C1 segment of cervical spinal cord (tissue), 14 donors: Measurements from ENCODE around the gene CLDN20.
A peak's percentile ranks its signal among the peaks of the same experiment; 100 is the strongest.
"Not testable (repeated sequence)": the region's sequence is repeated elsewhere in the genome, so short reads cannot be mapped to it uniquely, and the experiment has no call there.

Experiments used
- DNase-seq, 14 donors: peaks; one replicate each; lab custom pipeline; 2025; lab: John Stamatoyannopoulos, UW

The CLDN20 gene

DNA sequence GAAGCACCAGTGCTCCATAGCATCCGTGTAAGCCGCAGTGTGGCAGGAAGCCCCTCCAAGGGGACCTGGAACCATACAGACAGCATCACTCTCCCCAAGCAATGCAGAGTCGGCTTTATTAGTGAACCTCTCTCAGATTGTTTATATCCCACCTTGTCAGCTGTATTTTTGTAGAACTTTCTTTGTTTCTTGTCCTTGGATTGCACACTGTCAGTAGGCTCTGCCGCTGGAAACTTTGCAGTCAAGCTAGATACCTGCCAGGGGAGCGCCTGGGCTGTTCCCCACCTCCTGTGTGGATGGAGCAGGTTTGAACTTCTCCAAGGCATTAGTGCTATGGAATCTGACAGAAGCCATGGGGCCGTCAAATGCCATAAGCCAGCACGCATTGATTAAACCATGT, 18.6 kb upstream of the CLDN20 start:
- DNase-seq: no peak

DNA sequence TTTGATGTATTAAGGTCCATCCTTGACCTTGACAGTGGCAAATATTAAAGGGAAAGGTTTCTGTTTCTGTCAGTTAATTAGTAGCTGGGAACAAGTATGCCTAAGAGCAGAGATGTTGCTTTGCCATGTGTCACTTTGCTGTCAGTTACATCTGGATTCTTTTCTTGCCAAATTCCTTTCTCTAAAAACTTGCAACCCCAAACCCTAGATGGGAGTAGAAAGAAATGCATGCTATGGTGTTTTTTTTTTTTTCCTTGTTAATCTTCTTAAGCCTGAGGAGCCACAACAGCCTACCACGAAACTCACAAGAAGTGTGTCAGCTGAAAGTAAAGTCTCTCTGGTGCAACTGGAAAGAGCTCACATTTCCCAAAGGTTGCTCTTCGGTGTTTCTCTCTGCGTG, 18.0 kb upstream of the CLDN20 start:
- no peak for DNase-seq

DNA sequence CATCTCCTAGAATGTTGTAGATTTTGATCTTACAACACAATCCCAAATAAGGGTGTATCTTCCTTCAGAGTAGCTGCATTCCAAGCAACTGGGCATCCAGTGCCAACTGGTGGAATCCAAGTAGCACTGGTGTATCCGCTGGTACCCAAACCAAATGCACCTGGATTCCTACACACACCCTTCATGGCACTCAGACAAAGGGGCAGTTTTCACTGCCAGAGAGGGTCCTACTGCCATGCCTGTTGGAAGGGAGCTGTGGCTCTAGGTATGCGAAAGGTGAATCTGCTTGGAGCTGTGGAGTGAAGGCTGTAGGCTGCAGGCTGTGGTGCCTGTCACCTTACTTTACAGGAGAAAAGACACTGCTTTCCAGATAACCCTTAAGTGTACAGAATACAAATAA, 17.0 kb upstream of the CLDN20 start:
- DNase-seq: no peak

DNA sequence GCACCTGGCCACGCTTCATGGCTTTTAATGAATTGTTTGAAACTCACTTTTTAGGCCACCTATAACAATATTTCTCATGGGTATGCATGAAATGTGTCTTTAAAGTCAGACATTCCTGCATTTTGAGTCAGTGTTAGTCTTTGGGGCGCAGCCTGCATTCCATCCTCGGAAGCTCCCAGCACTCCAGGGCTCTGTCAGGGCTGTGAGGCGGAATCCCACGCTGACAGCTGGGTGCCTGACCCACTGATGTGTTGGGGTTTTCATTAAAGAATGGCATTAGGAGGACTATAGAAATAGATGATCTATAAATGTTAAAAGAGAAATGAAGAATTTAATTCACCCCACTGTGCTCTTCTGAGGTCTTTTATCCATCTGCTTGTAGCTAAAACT, 16.2 kb upstream of the CLDN20 start:
- DNase-seq: no peak

DNA sequence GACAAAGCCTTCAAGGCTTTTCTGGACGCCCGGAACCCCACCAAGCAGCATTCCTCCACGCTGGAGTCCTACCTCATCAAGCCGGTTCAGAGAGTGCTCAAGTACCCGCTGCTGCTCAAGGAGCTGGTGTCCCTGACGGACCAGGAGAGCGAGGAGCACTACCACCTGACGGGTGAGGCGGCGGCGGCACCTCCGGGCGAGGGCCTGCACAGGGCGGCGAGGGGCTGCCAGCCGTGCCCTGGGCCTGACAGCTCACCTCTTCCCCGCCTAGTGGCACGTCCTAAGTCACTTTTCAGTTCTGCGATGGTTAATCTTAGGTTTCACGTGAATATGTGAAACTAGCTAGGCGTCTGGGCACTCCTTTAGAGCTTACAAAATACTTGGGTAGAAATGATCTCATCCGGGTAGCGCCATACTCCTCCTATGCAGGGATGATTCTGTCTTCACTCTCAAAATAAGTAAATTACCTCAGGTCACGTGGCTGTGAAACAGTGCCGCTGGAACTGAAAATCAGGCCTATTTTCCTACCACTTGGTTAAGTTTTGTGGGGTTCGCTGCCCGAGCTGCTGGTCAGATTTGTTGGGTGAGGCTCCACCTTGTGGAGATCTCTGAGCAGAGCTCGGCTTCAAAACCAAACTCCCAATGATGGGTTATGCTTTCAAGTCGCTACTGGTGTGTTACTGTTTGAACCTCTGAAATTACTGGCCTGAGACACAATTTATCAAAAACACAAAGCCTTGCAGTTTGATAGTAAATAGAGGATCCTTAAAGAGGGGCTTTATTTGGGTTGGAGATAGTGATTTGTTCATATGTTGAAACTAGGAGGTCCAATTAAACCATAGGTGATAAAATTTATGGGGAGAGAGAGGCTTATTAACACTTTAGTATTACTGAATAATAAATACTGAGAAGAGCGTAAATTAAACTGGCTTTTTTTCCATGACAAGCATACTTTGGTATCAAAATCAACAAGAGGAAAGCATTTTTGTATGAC, 15.5 kb upstream of the CLDN20 start:
- peak in 9 of 14 donors; percentile 2 to 40 (median 19) for DNase-seq

DNA sequence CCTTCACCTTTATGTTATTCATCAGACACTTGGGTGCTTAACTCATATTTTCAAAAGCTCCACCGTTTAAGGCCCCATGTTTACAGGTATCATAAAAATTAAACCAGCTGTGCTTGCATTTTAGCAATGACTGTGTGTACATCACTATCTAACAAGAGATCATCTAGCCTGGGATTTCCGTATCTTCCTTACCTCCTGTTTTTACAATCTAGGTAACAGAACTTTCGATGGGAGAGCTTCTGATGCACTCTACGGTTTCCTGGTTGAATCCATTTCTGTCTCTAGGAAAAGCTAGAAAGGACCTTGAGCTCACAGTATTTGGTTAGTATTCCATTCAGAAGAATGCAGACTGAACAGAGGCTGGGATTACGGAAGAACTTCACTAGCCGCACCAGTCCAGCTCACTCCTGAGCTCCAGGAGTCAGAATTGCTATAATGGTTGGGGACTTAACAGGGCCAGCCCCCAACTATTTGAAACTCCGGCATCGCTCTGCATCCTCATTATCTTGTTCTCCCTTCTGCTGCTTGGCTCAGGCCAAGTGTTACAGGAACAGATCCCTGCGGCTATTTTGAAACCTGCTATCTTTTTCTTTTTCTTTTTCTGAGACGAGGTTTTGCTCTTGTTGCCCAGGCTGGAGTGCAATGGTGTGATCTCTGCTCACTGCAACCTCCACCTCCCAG, 13.0 kb upstream of the CLDN20 start:
- no peak for DNase-seq

DNA sequence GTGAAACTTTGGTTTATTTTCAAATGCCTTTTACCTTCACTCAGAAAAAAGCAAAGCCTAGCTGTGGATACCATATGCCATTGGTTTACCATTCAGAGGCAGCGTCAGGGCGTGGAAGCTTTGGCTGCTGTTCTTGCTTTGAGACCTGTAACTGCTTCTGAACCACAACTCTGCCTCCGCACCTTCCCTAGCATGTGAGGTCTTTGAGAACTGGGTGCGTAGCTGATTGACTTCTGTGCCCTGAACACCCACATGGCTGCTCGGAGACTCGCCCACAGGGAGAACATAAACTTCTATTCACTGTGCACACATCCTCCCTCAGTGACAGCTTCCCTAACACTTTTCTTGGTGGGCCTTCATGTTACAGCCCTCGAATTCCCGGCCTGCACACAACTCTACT, 11.2 kb upstream of the CLDN20 start:
- DNase-seq: no peak

DNA sequence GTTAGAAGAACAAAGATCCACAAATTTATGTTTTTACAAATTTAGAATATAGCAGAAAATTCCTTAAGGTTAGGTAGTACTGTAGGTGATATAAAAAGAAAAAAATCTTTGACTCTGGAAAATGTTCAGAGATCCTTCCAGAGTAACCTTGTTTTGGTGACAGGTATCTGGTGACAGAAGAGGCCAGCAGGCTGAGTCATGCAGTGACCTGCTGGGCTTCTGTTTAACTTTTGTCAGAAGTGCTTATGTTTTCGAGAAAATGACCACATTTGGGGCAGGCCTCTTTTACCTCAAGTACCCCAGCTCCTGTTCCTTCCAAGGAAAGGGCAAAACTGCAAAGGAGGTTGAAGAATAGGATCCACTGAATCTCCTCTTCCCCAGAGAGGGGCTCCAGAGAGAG, 10.5 kb upstream of the CLDN20 start:
- no peak for DNase-seq

DNA sequence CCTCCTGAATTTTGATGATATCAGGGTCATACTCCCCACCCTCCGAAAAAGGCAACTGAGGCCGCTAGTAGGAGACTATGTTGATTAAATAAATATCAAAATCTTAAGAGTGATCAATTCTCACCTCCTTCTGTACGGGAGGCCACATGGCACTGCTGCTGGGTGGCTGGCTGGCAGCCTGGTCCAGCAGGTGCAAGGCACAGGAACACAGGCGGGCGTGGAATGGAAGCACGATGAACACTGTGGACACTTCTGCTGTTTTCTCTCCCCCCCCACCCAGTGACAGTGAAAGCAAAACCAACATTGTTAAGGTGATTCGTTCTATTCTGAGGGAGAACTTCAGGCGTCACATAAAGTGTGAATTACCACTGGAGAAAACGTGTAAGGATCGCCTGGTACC, 9.7 kb upstream of the CLDN20 start:
- DNase-seq: no peak

DNA sequence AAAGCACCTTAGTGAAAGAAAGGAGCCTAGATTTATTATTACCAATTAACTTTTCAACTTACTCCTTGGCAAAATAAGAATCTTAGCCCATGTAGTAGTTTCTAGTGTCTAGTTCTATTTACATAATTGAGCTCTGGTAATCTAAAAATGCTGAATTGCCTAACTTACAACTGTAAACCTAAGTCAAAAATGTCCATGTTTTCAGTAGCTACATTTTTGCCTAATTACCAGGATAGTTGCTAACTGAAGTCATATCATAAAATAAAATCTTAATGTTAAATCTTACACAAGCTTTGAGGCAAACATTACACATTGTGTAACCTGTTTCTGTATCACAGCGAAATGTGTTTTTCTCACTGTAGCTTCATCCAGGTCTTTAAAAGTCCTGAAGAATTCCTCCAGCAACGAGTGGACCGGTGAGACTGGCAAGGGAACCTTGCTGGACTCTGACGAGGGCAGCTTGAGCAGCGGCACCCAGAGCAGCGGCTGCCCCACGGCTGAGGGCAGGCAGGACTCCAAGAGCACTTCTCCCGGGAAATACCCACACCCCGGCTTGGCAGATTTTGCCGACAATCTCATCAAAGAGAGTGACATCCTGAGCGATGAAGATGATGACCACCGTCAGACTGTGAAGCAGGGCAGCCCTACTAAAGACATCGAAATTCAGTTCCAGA, 7.6 kb upstream of the CLDN20 start:
- no peak for DNase-seq

DNA sequence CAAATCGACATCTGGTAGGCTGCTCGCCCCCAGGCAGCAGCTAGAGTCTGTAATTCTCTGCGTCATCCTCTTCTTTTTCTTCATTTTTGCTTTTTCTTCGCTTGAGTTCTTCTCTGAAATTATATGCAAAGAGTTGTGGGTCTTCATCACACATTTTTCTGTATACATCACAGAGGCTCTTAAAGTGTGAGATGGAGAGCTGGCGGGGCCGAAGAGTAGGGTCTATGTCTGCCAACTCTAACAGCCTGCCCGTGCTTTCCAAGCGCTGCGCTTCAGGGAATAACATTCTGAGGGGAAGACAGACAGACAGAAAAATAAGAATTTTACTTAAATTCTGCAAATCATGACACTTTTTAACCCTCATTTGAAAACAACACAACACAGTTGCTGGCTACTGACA, 6.0 kb upstream of the CLDN20 start:
- no peak for DNase-seq

DNA sequence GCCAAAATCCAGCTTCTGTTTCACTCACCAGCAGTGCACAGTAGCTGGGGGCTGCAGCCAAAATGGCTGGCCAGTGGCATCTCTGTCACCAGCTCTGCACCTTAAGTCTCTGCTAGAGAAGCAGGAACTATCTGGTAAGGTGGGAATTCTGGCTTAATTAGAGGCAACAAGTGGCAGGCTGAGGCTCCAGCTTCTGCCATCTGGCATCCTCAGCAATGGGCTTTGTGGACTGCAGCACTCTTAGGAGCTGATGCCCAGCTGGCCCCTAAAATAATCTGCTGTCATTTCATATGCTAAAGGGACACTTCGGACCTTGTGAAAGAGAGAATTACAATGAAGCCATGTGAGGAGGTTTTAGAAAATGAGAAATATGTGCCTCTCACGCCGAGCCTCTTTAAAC, 4.6 kb upstream of the CLDN20 start:
- DNase-seq: peak in 4 of 14 donors; percentile 7 to 63 (median 36)

DNA sequence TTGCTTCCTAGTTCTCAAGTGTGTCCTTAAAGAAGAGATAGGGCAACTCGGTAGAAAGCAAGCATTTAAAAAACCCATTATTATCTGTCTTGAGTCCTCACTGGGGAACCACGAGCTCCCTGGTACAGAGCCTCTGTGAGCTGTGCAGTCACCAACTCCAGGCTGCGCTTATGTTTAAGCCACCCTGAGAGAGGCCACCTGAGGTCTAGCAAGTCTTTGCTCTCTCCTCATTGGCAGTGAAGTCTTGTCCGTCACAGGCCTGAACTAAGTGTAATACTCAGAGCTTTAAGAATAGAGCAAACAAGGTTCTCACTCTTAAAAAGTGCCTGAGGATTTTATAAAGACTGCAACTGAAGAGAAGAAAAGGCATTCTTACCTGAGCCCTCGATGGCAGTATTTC, 3.9 kb upstream of the CLDN20 start:
- no peak for DNase-seq

DNA sequence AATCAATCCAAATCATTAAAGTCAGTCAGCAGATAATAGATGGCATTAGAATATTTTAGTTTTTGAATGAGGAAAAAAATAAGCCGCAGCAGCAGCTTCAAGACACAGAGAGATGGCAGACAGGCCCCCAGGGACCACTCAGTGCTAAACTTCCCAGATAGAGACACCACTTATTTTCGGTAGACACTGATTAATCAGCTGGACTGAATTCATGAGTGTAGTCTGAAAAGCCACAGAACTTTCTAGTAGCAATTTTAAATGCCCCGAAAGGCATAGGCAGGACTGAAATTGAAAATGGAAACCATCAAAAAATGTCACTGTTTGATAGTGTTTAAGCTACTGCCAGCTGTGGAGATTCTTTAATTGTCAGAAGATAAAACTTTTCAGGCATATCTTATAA, 3.1 kb upstream of the CLDN20 start:
- no peak for DNase-seq

DNA sequence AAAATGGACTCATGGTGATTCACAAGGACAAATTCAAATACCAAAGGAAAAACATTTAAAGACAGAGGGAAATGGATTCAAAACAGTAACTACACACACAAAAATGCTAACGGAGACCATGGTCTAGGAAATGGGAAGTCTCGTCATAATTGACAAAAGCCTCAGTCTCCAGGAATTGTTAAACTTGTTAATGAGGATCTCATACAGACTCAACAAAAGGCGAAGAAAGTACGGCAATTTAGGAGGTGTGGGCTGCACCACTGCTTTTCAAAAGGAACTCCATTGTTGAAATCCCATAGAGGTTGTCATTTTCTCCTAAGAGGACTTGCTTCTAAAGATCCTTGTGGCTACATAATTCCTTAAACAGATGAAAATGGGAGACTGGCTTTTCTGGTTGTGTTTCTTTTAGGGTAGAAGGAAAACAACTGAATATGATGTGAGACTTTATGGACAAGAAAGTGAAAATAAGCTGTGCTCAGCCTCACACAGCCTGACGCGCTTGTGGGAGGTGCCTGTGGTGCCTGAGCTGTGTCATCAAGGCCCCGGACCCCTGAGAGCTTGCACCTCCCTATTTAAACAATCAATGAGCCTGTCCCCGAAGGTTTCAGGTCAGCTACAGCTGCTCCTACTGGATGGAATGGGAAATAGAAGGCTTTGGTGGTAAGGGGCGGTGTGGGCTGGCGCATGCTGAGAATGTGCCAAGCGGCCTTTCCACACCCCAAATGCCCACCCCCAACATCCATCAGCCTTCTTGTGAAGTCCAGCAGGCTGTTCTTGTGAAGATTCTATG, 2.5 kb upstream of the CLDN20 start:
- no peak for DNase-seq

DNA sequence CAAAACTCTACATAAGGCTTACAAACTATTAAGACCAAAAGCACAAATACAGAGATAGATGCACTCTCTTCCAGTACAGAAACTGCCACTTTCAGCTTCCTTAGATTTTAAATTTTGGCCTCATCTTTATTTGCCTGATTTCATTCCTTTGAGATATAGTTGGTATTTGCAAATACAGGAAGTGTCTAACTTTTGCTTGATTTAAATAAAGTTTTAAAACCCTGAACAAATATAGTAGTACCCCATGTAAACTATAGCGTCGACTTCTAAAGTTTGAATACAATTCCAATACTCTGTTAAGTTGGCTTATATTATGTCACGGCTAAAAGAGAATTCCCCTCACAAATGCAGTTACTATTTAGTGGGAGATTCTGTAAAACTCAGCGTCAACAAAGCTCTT, 1.2 kb upstream of the CLDN20 start:
- no peak for DNase-seq

DNA sequence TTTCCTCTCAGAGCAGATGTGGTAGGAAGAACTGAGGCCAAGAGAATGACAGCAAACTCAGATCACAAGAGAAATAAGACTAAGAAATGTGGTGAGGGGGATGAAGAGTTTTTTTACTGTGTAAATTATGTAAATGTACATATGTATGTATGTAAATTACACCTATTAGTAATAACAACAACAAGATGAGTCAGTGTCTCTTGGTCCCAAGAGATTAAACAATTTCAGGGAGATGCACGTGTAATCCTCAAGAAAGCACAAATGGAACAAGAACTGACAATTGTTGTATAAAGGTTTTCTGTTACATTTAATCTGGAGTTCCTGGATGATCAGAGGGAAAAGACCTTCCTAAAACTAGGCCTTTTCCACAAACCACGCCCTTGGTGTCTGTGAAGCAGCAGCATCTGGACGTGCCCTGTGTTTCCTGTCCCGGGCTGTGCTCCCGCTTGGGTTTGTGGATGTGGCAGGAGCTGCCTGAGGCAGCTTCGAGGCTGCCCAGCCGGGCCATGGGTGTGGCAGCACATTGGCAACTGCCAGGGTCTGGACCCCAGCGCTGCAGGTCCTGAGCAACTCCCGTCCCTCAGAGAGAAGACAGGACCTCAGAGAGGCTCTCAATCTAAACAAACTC, 994 bp downstream of the CLDN20 start:
- peak in 2 of 14 donors; percentile 11 to 15 for DNase-seq

DNA sequence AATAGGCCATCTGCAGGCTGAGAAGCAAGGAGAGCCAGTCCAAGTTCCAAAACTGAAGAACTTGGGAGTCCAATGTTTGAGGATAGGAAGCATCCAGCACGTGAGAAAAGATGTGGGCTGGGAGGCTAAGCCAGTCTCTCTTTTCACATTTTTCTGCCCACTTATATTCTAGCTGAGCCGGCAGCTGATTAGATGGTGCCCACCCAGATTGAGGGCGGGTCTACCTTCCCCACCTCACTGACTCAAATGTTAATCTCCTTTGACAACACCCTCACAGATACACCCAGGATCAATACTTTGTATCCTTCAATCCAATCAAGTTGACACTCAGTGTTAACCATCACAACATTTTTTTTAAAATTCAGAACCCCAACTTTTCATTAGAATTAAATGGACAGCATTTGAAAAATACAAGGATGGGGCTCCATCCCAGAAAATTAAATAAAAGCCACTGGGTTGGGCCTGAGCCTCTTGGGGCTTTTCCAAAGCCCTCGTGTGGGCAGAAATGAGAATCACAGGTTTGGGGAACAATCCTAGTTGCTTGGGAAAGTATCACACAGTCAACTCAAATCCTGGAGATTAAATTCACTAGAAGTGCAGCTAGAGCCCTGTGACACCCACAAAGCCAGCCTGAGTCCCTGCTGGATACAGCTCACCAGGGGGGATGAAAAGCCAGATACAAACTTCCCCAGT, 2.2 kb downstream of the CLDN20 start:
- no peak for DNase-seq

DNA sequence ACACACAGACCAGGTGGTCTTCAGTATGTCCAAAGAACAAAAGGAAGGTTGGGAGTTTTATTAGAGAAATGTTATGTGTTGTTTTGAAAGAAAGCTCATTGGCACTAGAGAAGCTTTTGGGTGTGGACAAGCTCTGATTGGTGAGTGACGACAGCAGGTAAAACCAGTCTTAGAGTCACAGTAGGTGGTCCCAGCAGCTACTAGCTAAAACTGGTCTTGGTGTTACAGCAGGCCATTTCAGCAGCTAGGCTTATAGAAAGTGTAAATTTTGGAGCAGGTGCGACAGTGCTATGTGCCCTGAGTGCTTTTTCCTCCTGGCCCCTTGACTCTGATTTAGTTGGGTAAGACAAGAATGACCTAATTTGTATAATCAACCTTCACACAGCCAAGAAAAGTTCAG, 3.6 kb downstream of the CLDN20 start:
- no peak for DNase-seq

DNA sequence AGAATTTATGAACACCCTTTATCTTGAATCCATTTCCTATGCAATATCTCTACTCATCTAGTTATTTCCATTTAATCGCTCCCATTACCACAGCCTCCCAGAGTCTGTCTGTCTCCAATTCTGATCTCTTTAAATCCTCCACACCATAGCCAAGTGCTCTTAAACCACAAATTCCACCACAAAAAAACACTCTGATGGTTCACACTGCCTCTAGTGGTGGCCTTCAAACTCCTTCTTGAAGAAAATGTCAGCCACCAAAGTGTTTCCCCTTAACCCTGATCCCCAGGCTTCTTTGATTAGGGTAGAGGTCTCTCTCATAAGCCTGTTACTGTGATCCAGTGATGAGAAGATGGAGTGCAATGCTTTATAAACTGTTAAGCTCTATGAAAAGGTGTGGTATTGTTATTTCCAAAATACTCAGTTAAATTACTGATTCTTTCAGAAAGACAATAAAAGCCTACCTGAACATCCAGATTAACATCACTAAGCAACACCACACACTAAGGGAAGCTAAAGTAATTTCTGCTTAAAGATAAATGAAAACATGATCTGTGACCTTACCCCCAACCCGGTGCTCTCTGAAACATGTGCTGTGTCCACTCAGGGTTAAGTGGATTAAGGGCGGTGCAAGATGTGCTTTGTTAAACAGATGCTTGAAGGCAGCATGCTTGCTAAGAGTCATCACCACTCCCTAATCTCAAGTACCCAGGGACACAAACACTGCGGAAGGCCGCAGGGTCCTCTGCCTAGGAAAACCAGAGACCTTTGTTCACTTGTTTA, 4.5 kb downstream of the CLDN20 start:
- not testable (repeated sequence) for DNase-seq
